ENCODE results near the gene COX7A2. TPM values are rescaled to one million over a fixed set of nuclear protein-coding genes. Genes with fewer than 3 reads are reported as not detected.

The COX7A2 gene
- total RNA-seq, 1 donor from 2014 or later = 245 TPM

GRCh38 chr6:75201901-75202672, 41.5 kb downstream of the COX7A2 start:
- no peak for DNase-seq (ENCODE audit: extremely low read depth, low read depth, low spot score)

- no peak for DNase-seq (ENCODE audit: extremely low read depth, low read depth, low spot score)
These were observed 42.6 kb downstream of the COX7A2 start for GRCh38 chr6:75201021-75201420.

- DNase-seq (ENCODE audit: extremely low read depth, low read depth, low spot score) = no peak
These were observed 43.7 kb downstream of the COX7A2 start for GRCh38 chr6:75199889-75200288.

- no peak for DNase-seq (ENCODE audit: extremely low read depth, low read depth, low spot score)
These were observed 47.4 kb downstream of the COX7A2 start for GRCh38 chr6:75196081-75196687.

GRCh38 chr6:75188221-75188925, 55.2 kb downstream of the COX7A2 start:
- no peak for DNase-seq (ENCODE audit: extremely low read depth, low read depth, low spot score)

Other genes starting within 250 kb of the COX7A2 start
- gene COL12A1, start 37.7 kb downstream of the COX7A2 start, total RNA-seq = 49.3 and 97.3 TPM in 2 replicates
- gene TMEM30A, start 41.0 kb upstream of the COX7A2 start, total RNA-seq = 249 and 271 TPM in 2 replicates
- 21.7 and 54.4 TPM in 2 replicates for gene FILIP1, start 250.0 kb upstream of the COX7A2 start, total RNA-seq